ENCODE data around the gene PSMD8.
A peak's percentile ranks its signal among the peaks of the same experiment; 100 is the strongest.
"Not testable (repeated sequence)": the region's sequence is repeated elsewhere in the genome, so short reads cannot be mapped to it uniquely, and the experiment has no call there.

Gene PSMD8

DNA sequence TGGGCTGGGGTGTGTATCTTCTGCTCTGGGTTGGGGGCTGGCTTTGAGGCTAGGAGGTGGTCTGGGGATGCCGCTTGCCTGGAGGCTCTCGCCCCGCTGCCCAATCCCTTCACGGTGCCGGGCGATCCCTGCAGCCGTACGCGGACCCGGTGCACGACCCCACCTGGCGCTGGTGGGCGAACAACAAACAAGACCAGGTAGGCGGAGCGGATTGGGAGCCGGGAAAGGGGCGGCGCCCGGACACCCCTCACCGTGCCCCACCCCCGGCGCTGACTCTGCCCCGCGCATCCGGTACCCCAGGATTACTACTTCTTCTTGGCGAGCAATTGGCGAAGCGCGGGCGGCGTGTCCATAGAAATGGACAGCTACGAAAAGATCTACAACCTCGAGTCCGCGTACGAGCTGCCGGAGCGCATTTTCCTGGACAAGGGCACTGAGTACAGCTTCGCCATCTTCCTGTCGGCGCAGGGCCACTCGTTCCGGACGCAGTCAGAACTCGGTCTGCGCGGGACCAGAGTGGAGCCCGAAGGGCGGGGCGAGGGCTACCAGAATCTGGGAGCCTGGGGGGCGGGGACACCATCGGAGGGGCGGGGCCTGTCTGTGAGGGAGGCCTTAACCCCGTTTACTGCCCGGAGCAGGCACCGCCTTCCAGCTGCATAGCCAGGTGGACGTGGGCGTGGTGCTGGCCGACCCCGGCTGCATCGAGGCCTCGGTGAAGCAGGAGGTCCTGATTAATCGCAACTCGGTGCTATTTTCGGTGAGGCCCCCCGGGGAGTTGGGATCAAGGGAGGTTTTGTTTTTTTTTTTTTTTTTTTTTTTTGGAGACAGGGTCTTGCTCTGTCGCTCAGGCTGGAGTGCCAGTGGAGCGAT is 12.1 kb upstream of the PSMD8 start:
- peak; percentile 54 for DNase-seq

DNA sequence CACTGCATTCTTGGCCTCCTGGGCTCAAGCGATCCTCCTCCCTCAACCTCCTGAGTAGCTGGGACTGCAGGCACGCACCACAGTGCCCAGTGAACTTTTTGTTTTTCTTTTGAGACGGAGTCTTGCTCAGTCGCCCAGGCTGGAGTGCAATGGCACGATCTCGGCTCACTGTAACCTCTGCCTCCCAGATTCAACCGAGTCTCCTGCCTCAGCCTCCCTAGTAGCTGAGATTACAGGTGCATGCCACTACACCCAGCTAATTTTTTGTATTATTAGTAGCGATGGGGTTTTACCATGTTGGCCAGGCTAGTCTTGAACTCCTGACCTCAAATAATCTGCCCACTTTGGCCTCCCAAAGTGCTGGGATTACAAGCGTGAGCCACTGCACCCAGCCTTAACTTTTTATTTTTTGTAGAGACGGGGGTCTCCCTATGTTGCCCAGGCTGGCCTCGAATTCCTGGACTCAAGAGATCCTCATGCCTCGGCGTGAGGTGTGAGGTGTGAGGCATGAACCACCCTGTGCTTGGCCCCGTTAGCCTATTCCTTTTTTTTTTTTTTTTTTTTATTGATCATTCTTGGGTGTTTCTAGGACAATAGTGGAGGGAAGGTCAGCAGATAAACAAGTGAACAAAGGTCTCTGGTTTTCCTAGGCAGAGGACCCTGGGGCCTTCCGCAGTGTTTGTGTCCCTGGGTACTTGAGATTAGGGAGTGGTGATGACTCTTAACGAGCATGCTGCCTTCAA is 11.3 kb upstream of the PSMD8 start:
- not testable (repeated sequence) for DNase-seq

DNA sequence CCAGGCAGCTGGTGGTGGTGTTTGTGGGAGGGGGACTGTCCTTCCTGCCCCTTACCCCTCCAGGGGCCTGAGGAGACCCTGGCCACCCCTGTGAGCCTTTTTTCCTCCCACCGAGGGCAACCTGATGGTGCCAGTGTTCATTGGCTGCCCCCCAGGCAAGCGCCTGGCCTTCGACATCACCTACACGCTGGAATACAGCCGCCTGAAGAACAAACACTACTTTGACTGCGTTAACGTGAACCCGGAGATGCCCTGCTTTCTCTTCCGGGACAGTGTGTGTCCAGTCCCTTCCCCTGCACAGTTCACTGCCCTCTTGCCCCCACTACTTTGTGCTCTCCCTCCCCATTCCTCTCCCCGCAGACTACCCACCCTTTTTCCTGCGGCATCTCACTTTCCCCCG is 7.3 kb upstream of the PSMD8 start:
- DNase-seq: no peak

DNA sequence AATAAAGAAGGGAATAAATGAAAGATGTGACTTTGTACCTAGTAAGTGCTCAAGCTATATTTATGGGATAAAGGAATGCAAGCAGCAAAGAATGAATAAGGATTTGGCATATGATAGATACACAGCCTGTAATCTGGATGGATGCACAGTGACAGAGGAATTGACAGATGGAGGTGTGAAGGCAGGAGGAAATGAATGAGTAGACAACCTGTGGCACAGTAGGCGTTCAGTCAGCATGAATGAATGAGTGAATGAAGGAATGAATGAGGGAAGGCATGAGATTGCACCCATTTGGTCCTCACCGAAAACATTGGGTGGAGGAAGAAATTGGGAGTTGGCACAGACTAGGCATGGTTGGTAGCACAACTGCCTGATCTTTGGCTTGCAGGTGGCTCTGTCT is 4.8 kb upstream of the PSMD8 start:
- DNase-seq: no peak

DNA sequence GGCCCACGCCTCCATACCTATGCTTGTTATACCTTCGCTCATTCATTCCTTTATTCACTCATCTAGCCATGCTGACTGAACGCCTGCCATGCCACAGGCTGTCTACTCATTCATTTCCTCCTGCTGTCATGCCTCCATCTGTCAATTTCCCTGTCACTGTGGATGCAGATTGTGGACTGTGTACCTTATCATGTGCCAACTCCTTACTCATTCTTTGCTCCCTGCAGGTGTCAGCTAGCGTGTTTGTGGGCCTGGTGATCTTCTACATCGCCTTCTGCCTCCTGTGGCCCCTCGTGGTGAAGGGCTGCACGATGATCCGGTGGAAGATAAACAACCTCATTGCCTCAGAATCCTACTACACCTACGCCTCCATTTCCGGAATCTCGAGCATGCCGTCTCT is 4.1 kb upstream of the PSMD8 start:
- DNase-seq: no peak

DNA sequence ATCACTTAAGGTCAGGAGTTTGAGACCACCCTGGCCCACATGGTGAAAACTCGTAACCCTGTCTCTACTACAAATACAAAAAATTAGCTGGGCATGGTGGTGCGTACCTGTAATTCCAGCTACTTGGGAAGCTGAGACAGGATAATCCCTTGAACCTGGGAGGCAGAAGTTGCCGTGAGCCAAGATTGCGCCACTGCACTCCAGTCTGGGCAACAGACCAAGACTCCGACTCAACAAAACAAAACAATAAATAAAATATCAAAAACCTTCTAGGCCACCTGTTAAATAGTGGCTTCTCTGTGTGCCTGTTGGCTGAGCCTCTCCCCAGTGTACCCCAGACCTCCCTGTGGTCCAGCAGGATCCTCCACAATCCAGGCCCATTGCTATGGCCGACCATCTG is 3.3 kb upstream of the PSMD8 start:
- no peak for DNase-seq

DNA sequence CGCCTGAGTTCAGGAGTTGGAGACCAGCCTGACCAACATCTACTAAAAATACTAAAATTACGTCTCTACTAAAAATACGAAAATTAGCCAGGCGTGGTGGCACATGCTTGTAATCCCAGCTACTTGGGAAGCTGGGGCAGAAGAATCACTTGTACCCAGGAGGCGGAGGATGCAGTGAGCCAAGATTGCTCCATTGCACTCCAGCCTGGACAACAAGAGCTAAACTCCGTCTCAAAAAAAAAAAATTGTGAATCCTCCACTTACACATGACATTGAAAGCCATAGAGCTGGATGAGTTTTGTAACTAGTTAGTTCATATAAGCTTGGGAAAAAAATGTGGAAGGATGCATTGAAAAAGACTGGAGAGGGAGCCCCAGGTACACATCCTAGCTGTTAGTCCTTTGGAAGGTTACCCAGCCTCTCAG is 452 bp upstream of the PSMD8 start:
- no peak for DNase-seq

DNA sequence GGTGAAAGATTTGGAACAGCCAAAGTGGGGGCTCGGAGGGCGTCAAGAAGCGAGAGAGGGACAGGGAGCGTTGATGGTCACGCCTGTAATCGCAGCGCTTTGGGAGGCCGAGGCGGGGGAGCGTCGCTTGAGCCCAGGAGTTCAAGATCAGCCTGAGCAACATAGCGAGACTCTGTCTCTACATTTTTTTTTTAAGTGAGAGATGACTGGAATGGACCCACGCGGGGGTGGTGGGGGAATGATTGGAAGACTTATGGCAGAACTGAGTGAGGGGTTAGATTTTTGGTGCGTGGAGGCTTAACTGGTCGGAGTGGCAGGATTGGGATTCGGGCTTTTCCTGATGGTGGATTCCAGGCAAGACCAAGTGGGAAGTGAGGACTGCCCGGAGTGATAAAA is 725 bp downstream of the PSMD8 start:
- DNase-seq: no peak

DNA sequence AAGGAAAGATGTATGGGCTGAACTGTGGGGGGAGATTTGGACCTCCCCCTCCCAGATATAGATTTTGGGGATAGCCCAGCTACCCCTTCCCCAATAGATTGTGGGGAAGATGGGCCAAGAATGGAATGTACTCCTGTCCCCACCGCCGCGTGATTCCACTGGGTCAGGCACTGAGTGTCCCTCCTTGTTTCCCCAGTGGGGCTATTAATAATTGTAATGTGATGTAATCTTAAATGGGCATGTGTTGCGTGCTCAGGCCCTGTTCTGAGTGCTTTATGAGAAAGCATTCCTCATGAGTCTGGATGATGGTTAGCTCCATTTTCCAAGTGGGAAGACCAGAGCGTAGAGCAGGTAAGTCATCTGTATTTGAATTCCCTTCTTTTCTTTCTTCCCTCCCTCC is 1.4 kb downstream of the PSMD8 start:
- DNase-seq: no peak

DNA sequence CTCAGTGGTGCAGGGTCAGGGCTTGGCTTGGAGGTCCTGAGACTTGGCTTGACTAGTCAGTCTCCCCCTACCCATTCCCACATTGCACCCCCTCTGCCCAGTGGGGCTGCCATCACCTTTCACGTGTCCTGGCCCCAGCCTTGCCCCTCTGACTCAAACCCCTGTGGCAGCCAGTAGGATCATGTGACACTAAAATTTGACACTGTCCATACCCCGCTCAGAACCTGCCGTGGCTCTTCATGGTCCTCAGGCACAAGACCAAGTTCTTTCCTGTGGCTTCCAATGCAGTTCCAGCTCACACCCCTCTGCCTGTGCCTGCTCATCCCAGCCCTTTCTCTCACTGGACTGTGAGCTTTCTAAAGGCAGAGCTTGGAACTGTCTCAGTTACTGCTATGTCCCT is 2.2 kb downstream of the PSMD8 start:
- no peak for DNase-seq

DNA sequence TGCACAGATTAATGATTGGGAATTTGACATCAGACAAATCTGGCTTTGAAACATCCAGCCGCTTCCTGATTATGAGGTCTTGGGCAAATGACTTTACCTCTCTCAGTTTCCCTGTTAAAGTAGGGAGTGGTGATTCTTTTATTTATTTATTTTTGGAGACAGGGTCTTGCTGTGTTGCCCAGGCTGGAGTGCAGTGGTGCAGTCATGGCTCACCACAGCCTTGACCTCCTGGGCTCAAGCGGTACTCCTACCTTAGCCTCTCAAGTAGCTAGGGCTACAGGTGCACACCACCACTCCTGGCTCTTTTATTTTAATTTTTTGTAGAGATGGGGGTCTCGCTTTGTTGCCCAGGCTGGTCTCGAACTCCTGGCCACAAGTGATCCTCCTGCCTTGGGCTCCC is 2.7 kb downstream of the PSMD8 start:
- DNase-seq: no peak

DNA sequence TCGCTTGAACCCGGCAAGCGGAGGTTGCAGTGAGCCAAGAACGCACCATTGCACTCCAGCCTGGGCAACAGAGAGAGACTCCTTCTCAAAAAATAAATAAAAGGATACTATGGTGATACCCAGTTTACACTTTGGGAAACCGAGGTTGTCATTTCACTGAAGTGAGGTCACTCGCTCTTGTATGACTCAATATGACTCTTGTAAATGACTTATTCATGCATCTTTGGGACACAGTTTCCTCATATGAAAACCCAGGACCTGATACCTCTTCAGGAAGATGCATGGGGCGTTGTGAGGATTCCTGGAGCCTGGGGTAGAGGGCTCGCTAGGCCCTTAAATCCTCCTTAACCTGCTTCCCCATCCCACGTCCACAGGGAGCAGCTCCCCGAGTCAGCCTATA is 4.5 kb downstream of the PSMD8 start:
- DNase-seq: no peak

DNA sequence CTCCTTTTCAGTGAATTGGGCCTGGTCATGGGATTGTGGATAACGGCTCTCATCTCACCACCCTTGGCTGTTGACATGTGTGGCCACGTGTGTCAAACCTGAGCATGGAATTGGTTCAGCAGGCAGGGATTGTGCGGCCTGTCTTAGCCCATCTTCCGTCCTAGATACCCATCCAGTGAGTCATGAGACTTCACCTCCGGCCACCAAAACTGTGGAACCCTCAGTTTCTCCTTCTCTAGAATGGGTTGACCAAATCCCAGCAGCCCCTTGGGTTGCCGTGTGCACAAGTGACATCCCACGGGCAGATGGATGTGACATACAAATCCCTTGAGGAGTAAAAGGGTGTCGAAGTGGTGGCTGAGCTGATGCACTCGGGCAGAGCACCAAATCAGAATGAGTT is 6.8 kb downstream of the PSMD8 start:
- DNase-seq: no peak

DNA sequence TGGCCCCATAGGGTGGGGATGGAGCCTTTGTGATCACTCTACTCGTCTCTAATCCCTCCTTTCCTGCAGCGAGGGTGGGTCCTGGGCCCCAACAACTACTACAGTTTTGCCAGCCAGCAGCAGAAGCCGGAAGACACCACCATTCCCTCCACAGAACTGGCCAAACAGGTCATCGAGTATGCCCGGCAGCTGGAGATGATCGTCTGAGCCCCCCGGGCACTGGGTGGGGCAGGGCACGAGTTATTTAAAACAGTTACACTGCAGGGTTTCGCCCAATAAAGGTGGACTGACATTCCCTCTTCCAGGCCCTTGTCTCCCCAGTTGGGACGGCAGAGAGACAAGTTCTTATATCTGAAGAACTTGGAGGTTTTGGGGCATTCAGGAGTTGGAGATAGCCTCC is 8.8 kb downstream of the PSMD8 start:
- no peak for DNase-seq

DNA sequence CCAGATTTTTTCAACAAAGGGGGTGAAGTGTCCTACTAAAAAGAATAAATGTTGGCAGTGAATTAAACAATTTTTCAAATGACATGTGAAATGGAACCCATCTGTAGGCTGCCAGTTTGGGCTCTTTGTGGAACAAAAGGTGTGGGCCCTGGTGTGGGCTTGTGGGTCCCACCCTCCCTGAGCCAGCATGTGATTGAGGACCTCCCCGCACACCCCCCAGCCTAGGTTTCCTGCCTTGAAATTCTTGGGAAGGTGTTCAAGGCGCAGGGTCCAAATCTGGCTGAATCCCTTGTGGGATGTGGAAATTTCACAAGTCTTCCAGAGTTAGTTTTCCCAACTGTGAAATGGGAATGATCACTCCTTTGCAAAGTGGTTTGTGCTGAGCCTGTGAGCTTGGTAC is 9.4 kb downstream of the PSMD8 start:
- no peak for DNase-seq

DNA sequence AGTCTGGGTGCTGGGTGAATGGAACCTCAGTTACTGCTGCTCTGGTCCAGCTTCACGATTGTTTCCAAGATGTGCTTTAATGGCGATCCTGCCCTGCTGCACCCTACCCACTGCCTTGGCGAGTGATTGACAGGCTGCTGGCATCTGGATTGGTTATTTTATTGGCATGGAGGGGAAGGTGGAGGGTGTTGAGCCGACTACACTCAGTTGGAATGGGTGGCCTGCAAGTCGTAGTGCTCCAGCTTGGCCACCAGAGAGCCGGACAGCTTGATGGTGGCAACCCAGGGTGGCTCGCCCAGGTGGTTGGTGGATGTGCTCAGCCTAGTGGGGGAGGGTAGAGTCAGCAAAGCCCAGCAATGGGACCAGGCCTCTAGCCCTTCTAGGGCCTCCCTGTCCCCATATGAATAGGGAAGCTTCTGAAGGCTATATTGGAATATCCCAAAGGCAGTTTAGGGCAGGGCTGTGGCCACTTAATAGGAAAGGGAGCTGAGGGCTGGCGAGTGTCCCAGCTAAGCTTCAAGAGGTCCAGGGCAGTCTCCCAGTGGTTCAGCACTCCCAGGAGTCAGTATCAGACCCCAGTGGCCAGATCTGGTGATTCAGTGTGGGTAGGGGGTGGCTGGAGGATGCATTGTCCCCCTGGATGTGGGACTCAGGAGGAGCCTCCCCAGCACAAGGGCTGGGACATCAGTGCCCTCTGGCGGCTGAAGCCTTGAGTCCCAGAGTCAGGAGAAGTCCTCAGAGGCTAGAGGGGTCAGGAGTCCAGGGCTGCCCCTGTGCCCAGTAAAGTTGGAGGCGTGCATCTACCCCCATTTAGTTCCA is 10.0 kb downstream of the PSMD8 start:
- DNase-seq: no peak

DNA sequence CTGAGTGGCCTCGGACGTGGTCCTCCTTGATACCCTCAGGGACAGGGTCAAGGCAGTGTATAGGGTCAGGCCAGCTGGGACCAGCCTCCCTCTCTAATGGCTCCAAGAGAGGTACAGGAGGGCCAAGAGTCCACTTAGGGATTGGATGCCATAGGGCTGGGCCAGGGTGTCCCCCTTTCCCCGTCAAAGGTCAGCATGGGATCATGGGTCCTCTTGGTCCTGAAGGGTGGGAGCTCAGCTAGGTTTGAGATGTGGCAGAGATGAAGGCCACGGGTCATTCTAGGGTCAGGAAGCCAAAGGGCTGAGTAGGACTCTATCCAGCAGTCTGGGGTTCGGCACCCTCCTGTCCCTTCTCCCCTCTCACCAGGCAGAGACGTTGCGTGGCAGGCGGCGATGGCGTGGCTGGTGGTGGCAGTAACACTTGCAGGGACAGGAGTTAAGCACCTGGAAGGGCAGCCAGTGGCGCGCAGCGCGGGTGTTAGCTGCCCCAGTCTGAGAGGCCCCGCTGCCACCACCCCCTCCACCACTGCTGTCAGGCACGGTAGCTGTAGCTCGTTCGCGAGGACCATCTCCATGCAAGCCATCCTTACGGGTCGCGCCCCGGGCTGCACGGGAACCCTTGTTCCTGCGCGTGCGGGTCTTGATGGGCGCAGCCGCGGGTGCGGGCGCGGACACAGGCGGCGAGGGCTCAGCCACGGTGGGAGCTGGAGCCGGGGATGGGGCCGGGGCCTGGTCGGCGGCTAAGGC is 10.9 kb downstream of the PSMD8 start:
- no peak for DNase-seq

DNA sequence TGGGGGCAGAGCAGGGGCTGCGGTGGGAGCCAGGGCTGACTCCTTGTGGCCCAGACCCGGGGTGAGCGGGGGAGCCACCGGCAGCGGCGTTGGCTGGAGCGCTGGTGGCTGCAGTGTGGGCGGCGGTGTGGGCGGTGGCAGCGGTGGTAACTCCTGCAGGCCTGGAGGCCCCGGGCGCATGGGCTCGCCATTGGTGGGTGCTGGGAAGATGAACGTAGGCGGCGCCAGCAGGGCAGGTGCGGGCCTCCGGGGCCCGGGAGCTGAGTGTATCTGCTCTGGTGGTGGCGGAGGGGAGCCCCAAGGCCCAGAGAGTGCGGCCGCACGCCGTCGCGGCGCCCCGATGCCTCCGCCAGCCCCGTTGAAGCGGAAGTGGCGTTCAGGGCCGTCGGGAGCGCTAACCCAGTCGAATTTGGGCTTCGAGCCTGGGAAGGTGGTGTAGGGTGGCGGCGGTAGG is 11.5 kb downstream of the PSMD8 start:
- DNase-seq: no peak

DNA sequence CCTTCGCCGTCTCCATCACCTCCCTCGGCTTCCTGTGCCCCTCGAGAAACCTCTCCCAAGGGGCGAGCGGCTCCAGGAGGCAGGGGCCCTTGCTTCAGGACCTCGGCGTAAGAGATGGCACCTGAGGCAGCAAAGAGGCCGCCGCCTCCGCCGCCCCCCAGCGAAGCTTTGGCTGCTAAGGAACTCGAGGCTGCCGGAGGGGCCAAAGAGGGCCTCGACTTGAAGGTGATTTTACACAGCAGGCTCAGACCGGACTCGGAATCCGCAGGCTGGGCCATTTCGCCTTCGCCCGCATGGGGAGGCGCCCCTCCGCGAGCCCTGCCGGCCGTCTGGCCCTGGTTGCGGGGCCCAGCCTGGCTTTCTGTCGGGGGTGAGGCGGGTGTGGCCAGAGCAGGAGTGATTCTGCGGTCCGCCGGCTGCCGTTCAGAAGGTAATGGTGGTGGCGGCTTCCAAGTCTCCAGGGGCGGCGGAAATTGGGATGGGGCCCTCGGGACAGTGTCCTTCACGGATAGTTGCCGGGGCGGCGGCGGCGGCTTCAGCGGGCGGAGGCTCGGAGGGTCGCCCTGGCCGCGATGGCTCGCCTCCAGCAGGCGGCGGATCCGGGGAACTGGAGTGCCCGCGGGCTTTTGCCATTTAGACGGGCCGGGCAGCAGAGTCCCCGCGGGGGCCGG is 12.1 kb downstream of the PSMD8 start:
- DNase-seq: no peak

DNA sequence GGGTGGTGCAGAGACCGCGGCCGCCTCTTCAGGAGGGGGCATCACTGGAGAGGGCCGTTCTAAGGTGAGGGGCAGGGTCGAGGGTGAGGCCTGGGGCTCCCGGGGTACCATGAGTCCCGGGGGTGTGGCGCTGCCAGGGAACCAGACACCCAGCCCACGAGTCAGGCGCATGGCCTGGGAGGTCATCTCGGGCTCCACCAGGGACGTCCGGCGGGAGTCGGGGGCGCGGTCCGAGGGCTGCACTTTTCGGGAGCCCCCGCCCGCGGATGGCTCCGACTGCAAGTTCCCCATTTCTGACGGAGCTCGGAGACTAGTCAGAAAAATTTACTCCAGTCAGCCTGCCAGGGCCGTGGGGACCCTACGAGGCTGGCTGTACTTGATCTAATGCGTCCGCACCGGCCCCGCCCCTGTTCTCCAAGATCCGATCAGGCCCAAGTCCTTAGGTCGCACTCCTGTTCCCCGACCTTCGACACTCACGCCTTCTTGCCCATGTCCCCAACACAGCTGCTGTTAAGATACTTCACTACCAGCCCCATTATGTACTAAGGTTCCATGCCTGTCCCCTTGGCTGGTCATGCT is 12.7 kb downstream of the PSMD8 start:
- no peak for DNase-seq

DNA sequence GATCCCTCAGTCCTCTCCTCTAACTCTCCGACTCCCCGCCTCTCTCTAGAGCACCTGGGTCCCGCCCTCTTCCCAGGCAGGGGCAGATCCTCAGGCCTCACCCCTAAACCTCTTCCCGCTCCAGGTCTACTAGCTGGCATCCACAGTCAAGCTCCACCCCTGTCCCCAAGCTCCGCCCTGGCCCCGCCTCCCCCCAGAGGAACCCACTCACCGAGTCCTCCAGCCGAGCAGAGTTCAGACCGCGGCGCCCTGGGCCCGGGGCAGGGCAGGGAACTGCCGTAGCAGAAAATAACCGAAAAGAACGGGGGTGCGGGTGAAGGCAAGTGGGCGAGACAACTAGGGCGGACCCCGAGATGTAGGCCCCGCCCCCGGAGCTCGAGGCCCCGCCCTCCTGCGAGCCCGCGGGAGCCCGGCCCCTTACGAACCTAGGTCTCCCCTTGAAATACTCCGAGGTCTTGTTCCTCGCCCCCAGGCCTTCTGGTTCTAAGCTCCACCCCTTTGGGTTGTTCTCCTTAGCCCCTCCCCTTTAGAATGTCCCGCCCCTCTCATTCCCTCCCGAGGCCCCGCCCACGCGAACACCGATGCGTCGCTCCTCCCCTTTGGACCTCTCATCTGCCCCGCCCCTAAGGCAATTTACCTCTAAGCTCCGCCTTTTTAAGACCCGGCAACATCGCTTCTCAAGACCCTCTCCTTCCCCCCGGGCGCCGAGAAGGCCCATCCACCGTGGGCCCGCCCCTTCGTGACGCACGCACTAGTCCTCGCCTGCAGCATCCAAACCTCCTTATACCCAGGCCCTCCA is 13.4 kb downstream of the PSMD8 start, which contains the start of gene GGN:
Gene GGN, minus strand, starts transcription at position 485 of the 799 bp plus-strand sequence. CDS start 773 bp downstream, outside the sequence.
- peak; percentile 75 for DNase-seq

Measured in activated T-cell treated with anti-CD3 and anti-CD28 coated beads for 4 hours (primary cell).